HFF-Myc (cell line): Measurements from ENCODE around the gene PDE10A.
"Not testable (repeated sequence)": the region's sequence is repeated elsewhere in the genome, so short reads cannot be mapped to it uniquely, and the experiment has no call there.

Source experiments
- DNase-seq: peaks from one replicate; pipeline ENCODE4 v3.0.0-alpha.2; 2011; ENCODE audit warnings: low read depth; ENCODE audit errors: extremely low read depth
- H3K4me3 ChIP-seq: replicated peaks from 2 replicates; pipeline ENCODE4 v1.5.1; 2011; ENCODE audit warnings: low read depth, mild to moderate bottlenecking, control low read depth, low read length
- CTCF ChIP-seq: IDR thresholded peaks from 2 replicates; pipeline ENCODE4 v1.5.1; 2012; ENCODE audit warnings: mild to moderate bottlenecking, low read depth, low read length, control low read depth; ENCODE audit errors: missing control alignments

Gene PDE10A

GRCh38 chr6:165562421-165563090 lies 100.5 kb downstream of the PDE10A start:
- no peak for TF ChIP-seq CTCF
- no peak overlapping the region for H3K4me3 ChIP-seq
- DNase-seq = no peak

DNA sequence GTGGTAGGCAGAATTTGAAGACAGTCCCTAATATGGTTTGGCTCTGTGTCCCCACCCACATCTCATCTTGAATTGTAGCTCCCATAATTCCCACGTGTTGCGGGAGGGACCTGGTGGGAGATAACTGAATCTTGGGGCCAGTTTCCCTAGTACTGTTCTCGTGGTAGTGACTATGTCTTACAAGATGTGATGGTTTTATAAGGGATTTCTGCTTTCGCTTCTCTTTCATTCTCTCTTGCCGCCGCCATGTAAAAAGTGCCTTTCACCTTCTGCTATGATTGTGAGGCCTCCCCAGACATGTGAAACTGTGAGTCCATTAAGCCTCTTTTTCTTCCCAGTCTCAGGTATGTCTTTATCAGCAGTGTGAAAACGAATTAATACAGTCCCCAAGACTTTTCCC lies 103.4 kb downstream of the PDE10A start:
- no peak overlapping the region for H3K4me3 ChIP-seq
- no peak for DNase-seq
- TF ChIP-seq CTCF = no peak

GRCh38 chr6:165558097-165558496 lies 104.9 kb downstream of the PDE10A start:
- H3K4me3 ChIP-seq, DNase-seq: not testable (repeated sequence)

DNA sequence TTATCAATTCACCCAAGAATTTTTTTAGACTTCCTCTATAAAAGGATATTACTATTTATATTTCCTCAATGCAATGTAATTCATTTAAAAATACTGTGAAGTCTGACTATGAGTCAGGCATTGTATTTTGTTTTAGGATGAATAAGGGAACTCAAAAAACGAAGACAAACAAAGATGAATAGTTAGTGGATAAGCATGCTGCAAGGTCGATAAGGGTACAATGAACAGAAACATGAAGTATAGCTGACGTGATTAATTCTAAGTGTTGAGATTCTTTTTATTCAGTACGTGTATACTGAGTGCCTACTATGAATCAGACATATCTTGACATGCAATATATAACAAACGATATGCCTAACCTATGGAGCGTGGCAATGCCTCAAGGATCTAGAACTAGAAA lies 105.4 kb downstream of the PDE10A start:
- TF ChIP-seq CTCF = no peak
- H3K4me3 ChIP-seq = no peak overlapping the region
- no peak for DNase-seq

- DNase-seq = no peak
- no peak for TF ChIP-seq CTCF
- no peak overlapping the region for H3K4me3 ChIP-seq
Measured at GRCh38 chr6:165556116-165556843, 106.8 kb downstream of the PDE10A start.

DNA sequence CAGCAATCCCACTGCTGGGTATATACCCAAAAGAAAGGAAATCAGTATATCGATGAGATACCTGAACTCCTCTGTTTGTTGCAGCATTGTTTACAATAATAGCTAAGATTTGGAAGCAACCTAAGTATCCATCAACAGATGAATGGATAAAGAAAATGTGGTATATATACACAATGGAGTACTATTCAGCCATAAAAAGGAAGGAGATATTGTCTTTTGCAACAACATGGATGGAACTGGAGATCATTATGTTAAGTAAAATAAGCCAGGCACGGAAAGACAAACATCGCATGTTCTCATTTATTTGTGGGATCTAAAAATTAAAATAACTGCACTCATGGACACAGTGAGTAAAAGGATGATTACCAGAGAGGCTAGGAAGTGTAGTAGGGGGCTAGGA lies 108.4 kb downstream of the PDE10A start:
- DNase-seq = not testable (repeated sequence)

DNA sequence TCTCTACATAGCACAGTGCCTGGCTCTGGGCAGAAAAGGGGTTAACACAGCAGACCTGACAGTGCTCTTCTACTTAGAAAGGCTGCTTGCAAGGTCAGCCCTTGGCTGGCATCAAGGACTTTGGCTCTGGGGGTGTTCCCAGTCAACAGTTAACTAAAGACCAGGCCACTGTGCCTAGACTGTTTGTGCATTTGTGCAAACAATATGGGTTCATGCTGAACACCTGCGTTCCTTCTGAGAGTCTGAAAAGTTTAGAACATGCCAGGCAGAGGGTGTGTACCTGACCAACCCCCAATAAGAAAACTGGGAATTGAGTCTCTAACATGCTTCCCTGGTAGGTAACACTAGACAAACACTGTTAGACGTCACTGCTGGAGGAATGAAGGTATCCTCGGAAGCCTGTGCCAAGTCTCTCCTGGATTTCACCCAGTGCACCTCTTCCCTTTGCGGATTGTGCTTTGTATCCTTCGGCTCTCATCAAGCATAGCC lies 110.7 kb downstream of the PDE10A start:
- H3K4me3 ChIP-seq = no peak overlapping the region
- no peak for DNase-seq
- TF ChIP-seq CTCF = no peak

More for the DNA sequence above, 108.4 kb downstream of the PDE10A start:
- H3K4me3 ChIP-seq = not testable (repeated sequence)
